Hematopoietic multipotent progenitor cell (in vitro differentiated cells): ENCODE measurements around the gene ASB4. TPM values are rescaled to one million over a fixed set of nuclear protein-coding genes. Genes with fewer than 3 reads are reported as not detected.

Source experiments
- DNase-seq, 3 donors: peaks; one replicate each; pipeline ENCODE4 v3.0.0-alpha.2; 2011 to 2015; ENCODE audit warnings: low read depth in 2 of 3, low spot score in 2 of 3
- total RNA-seq: library from RNA; depleted of rRNA; stranded (reverse); fragments of >200 nt; gene quantifications from one replicate; pipeline ENCODE4 v1.2.3, GENCODE V29; 2012

ASB4 gene
- total RNA-seq, 1 donor = not detected

DNA sequence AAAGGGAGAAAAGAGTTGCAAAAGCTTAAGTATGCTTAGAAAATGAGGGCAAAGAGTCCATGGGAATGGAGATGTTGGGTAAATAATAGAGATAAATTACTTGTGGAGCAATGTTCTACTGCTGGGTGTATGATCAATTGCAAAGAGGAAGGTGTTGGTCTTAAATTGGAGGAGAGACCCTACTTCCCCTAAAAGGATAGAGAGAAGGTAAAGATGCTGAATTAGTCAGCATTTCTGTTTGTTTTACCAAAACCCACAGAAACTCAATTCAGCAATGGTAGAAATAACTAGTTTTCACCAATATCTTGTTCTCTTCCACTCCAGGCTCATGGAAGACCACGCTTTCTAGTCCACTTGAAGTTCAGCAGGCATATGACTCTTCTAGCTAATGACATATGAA lies 32.1 kb downstream of the ASB4 start:
- no peak for DNase-seq

DNA sequence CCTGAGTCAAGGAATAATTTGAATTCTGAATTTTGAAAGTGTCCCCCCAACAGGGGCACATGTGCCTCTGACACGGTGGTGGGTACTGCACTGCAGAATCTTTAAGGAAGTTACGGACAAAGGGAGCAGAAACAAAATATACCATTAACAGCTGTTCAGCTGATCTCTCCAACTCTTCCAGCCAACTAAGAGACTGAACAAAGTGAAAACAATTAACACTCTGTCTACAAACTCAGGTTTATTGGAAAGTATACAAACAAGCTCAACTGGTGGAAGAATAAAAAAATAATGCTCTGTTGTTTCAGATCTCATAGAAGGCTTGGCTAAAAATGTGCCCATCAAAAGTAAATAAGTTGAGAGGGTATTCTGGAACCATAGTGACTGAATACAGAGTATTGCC lies 34.4 kb downstream of the ASB4 start:
- DNase-seq = no peak

DNA sequence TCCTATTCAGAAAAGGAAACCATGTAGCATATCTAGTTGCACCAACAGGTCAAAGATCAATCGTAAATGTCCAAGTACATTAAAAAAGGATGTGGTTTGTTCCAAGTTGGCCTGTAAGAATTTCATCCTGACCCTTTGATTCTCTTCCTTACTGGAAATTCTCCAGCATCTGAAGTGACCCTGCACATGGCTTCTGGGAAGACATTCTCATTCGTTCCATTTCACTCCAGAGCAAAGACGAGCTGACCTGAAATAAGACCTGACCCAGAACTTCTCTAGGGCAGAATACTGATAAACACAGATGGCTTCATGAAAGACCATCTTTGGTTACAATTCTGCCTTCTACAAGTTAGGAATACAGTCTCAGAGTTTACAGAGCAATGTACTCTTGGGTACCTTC lies 39.8 kb downstream of the ASB4 start:
- DNase-seq = no peak

GRCh38 chr7:95526128-95526738 lies 40.5 kb downstream of the ASB4 start:
- DNase-seq = no peak

GRCh38 chr7:95527033-95527775 lies 41.5 kb downstream of the ASB4 start:
- peak in 2 of 3 donors; percentile 48 to 73 for DNase-seq

DNA sequence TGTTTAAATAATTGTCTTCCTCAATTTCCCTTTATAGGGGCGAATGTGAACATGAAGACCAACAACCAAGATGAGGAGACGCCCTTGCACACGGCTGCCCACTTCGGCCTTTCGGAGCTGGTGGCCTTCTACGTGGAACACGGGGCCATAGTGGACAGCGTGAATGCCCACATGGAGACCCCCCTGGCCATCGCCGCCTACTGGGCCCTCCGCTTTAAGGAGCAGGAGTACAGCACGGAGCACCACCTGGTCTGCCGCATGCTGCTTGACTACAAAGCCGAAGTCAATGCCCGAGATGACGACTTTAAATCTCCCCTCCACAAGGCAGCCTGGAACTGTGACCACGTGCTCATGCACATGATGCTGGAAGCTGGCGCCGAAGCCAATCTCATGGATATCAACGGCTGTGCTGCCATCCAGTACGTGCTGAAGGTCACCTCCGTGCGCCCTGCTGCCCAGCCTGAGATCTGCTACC lies 42.1 kb downstream of the ASB4 start:
- no peak for DNase-seq

- no peak for DNase-seq
Observed at GRCh38 chr7:95529701-95530100, 44.0 kb downstream of the ASB4 start.

DNA sequence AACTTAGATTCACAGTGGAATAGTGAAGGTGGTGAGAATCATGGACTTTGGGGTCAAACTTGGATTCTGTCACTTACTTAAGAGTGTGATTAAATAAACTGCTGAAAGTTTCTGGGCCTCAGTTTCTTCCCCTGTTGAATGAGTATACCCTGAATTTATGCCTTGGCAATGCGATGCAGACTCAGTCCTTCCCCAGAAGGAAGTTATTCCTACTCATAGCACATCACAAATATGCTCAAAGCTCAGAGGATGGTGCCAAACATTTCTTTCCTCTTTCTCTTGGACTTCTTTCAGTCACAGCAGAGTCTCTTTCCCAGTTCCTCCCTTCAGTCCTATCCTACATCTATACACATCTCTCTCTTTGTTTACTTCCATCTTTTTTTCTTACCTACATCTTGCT lies 45.1 kb downstream of the ASB4 start:
- no peak for DNase-seq

DNA sequence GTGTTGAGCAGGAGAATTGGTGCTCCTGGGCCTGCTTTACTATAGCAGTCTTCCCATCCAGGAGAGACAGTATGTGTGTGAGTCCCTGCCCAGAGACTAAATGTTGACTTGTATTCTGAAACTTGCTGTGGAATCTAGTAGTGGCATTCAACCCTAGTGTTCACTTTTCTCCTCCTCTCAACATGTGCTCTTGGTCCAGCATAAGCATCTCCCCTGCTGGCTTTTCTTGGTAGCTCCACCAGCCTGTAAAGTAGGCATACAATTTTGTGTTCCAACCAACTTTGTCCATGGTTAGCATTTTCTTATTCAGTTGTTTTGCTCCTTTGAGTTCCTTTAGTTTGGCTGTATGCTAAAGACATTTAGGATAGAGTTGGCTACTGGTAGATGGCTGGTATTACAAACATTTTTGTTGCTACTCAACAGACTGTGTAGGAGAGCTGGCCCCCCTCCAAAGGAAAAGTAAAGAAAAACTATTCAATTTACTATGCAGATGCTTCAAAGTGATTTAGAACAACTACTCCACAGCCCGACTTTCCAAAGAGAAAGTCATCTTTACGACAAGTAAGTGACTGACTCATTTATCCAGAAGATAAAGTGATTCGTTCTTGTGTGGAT lies 46.0 kb downstream of the ASB4 start:
- DNase-seq = no peak

GRCh38 chr7:95534796-95535195 lies 49.1 kb downstream of the ASB4 start:
- no peak for DNase-seq

- DNase-seq = no peak
Observed at GRCh38 chr7:95535662-95536061, 49.9 kb downstream of the ASB4 start.

DNA sequence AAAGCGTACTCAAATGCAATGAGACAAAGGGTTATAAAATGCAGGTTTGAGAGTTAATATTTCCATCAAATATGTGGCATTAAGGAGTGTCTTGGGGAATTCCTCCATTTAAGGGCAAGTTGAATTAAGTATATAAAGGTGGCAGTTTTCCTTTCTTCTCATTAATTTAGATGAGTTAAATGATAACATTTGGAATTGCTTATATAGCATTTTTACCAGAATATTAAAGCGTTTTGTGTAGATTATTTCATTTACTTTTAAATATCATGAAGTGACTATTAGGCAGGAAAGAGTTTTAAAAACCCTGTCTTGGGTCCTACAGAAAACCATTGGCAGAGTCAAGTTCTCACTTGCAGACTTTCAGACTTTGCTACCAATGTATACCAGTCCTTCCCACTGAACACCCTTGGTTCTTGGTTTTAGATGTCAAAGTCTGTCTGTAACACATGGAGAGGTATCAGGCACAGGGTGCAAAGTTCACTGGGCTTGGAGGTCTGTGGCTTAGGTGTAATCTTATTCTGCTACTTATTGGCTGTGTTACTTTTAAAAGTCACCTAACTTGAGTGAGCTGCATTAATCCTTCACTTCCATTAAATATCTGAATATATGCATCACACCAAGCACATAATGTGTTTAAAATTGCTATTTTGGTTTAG lies 51.0 kb downstream of the ASB4 start:
- DNase-seq = no peak

- DNase-seq = no peak
Observed at GRCh38 chr7:95537468-95537867, 51.7 kb downstream of the ASB4 start.

DNA sequence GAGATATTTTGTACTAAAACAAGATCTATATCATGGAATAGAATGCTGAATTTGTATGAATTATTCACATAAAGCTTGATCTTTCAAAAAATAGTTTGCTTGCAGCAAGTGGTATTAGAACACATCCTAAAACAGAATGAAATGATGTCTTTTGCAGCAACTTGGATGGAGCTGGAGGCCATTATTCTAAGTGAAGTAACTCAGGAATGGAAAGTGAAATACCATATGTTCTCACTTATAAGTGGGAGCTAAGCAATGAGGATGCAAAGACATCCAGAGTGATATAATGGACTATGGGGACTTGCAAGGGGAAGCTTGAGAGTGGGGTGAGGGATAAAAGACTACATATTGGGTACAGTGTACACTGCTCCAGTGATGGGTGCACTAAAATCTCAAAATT lies 53.7 kb downstream of the ASB4 start:
- DNase-seq = no peak

DNA sequence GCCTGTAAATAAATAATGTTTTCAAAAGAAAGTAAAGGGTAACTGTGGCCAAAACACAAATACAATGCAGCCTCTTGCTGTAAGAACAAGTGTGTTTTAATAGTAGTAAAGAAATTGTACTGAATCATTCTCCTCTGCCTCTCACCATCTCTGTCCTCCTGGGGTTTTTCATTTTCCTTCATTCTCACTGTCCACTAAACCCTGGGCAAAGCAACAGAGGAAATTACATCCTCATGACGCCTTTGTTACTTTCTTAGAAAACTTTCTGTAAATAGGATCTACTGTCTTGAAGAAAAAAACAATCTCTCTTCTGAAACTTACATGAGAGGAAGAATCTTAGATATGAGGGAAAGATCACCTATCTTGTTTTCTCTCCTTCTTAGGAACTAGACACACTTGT lies 54.6 kb downstream of the ASB4 start:
- DNase-seq = no peak

DNA sequence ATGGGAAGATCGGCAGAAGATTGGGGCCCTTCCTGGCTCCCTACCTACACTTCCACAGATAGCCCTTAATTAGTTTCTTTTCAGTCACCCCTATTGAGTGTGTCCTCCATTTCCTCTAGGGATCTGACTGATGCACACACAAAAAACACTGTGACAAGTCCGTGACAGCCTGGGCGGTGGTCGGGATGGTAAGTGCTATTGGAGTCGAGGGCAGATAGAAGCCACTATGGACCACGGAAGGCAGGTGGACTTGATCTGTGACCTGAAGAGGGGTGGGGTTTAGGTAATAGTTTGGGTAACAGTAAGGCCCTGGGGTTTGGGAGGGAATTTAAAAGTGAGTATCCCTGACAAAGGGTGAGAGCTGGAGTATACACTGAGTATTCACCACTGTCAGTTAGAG lies 57.6 kb downstream of the ASB4 start:
- no peak for DNase-seq

- DNase-seq = no peak
Observed at GRCh38 chr7:95544171-95544570, 58.4 kb downstream of the ASB4 start.

GRCh38 chr7:95545007-95545615 lies 59.4 kb downstream of the ASB4 start:
- peak in 2 of 3 donors; percentile 15 to 44 for DNase-seq

- no peak for DNase-seq
Observed at GRCh38 chr7:95545673-95546072, 59.9 kb downstream of the ASB4 start.

- no peak for DNase-seq
Observed at GRCh38 chr7:95546647-95547046, 60.9 kb downstream of the ASB4 start.
